ENCODE measurements around the gene STK11. TPM values are rescaled to one million over a fixed set of nuclear protein-coding genes. Genes with fewer than 3 reads are reported as not detected.
A peak's percentile ranks its signal among the peaks of the same experiment; 100 is the strongest.

STK11 gene
- polyA plus RNA-seq = 10 to 100 TPM; 38.8 to 61.4 TPM

GRCh38 chr19:1205114-1206099 lies at the start of gene STK11:
TSS of gene STK11 (plus strand) at chr19:1205778. CDS start at chr19:1206914, 1,136 bp downstream.
- Histone ChIP-seq H3K9me3 (ENCODE audit: control insufficient read depth in 2 of 2, insufficient read depth in 1 of 2, low read depth in 1 of 2, low read length in 1 of 2) (no peaks in the 10 kb centered on the region), H3K27ac (ENCODE audit: low read depth in 2 of 2, low read length in 1 of 2) (peak within 1 kb of the TSS; percentile 82 to 88), H3K27me3 (ENCODE audit: control insufficient read depth in 1 of 2, insufficient read depth in 2 of 2, low read length in 2 of 2) (no peaks in the 10 kb centered on the region), H3K36me3 (ENCODE audit: control insufficient read depth in 2 of 2, insufficient read depth in 2 of 2, low read length in 1 of 2) (peaks cover 0 to 6% of the 10 kb centered on the region in 2 donors), H3K4me3 (ENCODE audit: low read depth in 1 of 2, low read length in 2 of 2) (peak within 1 kb of the TSS; percentile 70 to 97), H3K4me1 (ENCODE audit: control insufficient read depth in 2 of 2, insufficient read depth in 2 of 2, low read length in 1 of 2) (peaks cover 2 to 17% of the 10 kb centered on the region in 2 donors)
- WGBS, 2 donors = 3 to 6% methylated on average over 58 to 114 of the region's 114 CpGs

- Histone ChIP-seq H3K4me3 (ENCODE audit: low read depth in 1 of 2, low read length in 2 of 2) (no peak overlapping the region), H3K9me3 (ENCODE audit: control insufficient read depth in 2 of 2, insufficient read depth in 1 of 2, low read depth in 1 of 2, low read length in 1 of 2) (no peaks in the 10 kb centered on the region), H3K27ac (ENCODE audit: low read depth in 2 of 2, low read length in 1 of 2) (peak overlapping the region in 1 of 2 donors; percentile 97), H3K36me3 (ENCODE audit: control insufficient read depth in 2 of 2, insufficient read depth in 2 of 2, low read length in 1 of 2) (peaks cover 0 to 22% of the 10 kb centered on the region in 2 donors), H3K4me1 (ENCODE audit: control insufficient read depth in 2 of 2, insufficient read depth in 2 of 2, low read length in 1 of 2) (peaks cover 10 to 32% of the 10 kb centered on the region in 2 donors), H3K27me3 (ENCODE audit: control insufficient read depth in 1 of 2, insufficient read depth in 2 of 2, low read length in 2 of 2) (no peaks in the 10 kb centered on the region)
- 69 to 75% methylated on average over 23 to 24 of the region's 24 CpGs for WGBS, 2 donors
Observed at GRCh38 chr19:1156305-1156801, 49.2 kb upstream of the STK11 start.

GRCh38 chr19:1156830-1157615 lies 48.6 kb upstream of the STK11 start:
- peak overlapping the region in 1 of 2 donors; percentile 97 for H3K27ac ChIP-seq (ENCODE audit: low read depth in 2 of 2, low read length in 1 of 2)

GRCh38 chr19:1157931-1158884 lies 47.4 kb upstream of the STK11 start:
- Histone ChIP-seq H3K4me1 (ENCODE audit: control insufficient read depth in 2 of 2, insufficient read depth in 2 of 2, low read length in 1 of 2) (peaks cover 10 to 32% of the 10 kb centered on the region in 2 donors), H3K4me3 (ENCODE audit: low read depth in 1 of 2, low read length in 2 of 2) (no peak overlapping the region), H3K27ac (ENCODE audit: low read depth in 2 of 2, low read length in 1 of 2) (no peak overlapping the region), H3K27me3 (ENCODE audit: control insufficient read depth in 1 of 2, insufficient read depth in 2 of 2, low read length in 2 of 2) (no peaks in the 10 kb centered on the region), H3K9me3 (ENCODE audit: control insufficient read depth in 2 of 2, insufficient read depth in 1 of 2, low read depth in 1 of 2, low read length in 1 of 2) (no peaks in the 10 kb centered on the region), H3K36me3 (ENCODE audit: control insufficient read depth in 2 of 2, insufficient read depth in 2 of 2, low read length in 1 of 2) (peaks cover 0 to 16% of the 10 kb centered on the region in 2 donors)
- WGBS, 2 donors = 92 to 93% methylated on average over 68 to 69 of the region's 69 CpGs

More at GRCh38 chr19:1156830-1157615, 48.6 kb upstream of the STK11 start:
- peaks cover 10 to 32% of the 10 kb centered on the region in 2 donors for H3K4me1 ChIP-seq (ENCODE audit: control insufficient read depth in 2 of 2, insufficient read depth in 2 of 2, low read length in 1 of 2)
- WGBS, 2 donors = 91 to 92% methylated on average over 46 of the region's 46 CpGs
- H3K9me3 ChIP-seq (ENCODE audit: control insufficient read depth in 2 of 2, insufficient read depth in 1 of 2, low read depth in 1 of 2, low read length in 1 of 2) = no peaks in the 10 kb centered on the region
- H3K36me3 ChIP-seq (ENCODE audit: control insufficient read depth in 2 of 2, insufficient read depth in 2 of 2, low read length in 1 of 2) = peaks cover 0 to 20% of the 10 kb centered on the region in 2 donors
- H3K4me3 ChIP-seq (ENCODE audit: low read depth in 1 of 2, low read length in 2 of 2) = no peak overlapping the region
- H3K27me3 ChIP-seq (ENCODE audit: control insufficient read depth in 1 of 2, insufficient read depth in 2 of 2, low read length in 2 of 2) = no peaks in the 10 kb centered on the region

GRCh38 chr19:1158885-1159448 lies 46.6 kb upstream of the STK11 start:
- no peak overlapping the region for H3K27ac ChIP-seq (ENCODE audit: low read depth in 2 of 2, low read length in 1 of 2)
- no peaks in the 10 kb centered on the region for H3K9me3 ChIP-seq (ENCODE audit: control insufficient read depth in 2 of 2, insufficient read depth in 1 of 2, low read depth in 1 of 2, low read length in 1 of 2)
- H3K4me3 ChIP-seq (ENCODE audit: low read depth in 1 of 2, low read length in 2 of 2) = no peak overlapping the region
- no peaks in the 10 kb centered on the region for H3K27me3 ChIP-seq (ENCODE audit: control insufficient read depth in 1 of 2, insufficient read depth in 2 of 2, low read length in 2 of 2)
- peaks cover 10 to 32% of the 10 kb centered on the region in 2 donors for H3K4me1 ChIP-seq (ENCODE audit: control insufficient read depth in 2 of 2, insufficient read depth in 2 of 2, low read length in 1 of 2)
- WGBS, 2 donors = 91 to 92% methylated on average over 32 of the region's 32 CpGs
- peaks cover 0 to 14% of the 10 kb centered on the region in 2 donors for H3K36me3 ChIP-seq (ENCODE audit: control insufficient read depth in 2 of 2, insufficient read depth in 2 of 2, low read length in 1 of 2)

GRCh38 chr19:1159864-1160595 lies 45.5 kb upstream of the STK11 start:
- WGBS, 2 donors = 82 to 87% methylated on average over 28 to 31 of the region's 31 CpGs
- H3K36me3 ChIP-seq (ENCODE audit: control insufficient read depth in 2 of 2, insufficient read depth in 2 of 2, low read length in 1 of 2) = peaks cover 0 to 14% of the 10 kb centered on the region in 2 donors
- no peak overlapping the region for H3K27ac ChIP-seq (ENCODE audit: low read depth in 2 of 2, low read length in 1 of 2)
- no peak overlapping the region for H3K4me3 ChIP-seq (ENCODE audit: low read depth in 1 of 2, low read length in 2 of 2)
- H3K27me3 ChIP-seq (ENCODE audit: control insufficient read depth in 1 of 2, insufficient read depth in 2 of 2, low read length in 2 of 2) = no peaks in the 10 kb centered on the region
- H3K9me3 ChIP-seq (ENCODE audit: control insufficient read depth in 2 of 2, insufficient read depth in 1 of 2, low read depth in 1 of 2, low read length in 1 of 2) = no peaks in the 10 kb centered on the region
- peaks cover 5 to 24% of the 10 kb centered on the region in 2 donors for H3K4me1 ChIP-seq (ENCODE audit: control insufficient read depth in 2 of 2, insufficient read depth in 2 of 2, low read length in 1 of 2)

GRCh38 chr19:1161716-1162115 lies 43.9 kb upstream of the STK11 start:
- Histone ChIP-seq H3K4me3 (ENCODE audit: low read depth in 1 of 2, low read length in 2 of 2) (no peak overlapping the region), H3K4me1 (ENCODE audit: control insufficient read depth in 2 of 2, insufficient read depth in 2 of 2, low read length in 1 of 2) (peaks cover 0 to 12% of the 10 kb centered on the region in 2 donors), H3K36me3 (ENCODE audit: control insufficient read depth in 2 of 2, insufficient read depth in 2 of 2, low read length in 1 of 2) (peaks cover 0 to 18% of the 10 kb centered on the region in 2 donors), H3K27me3 (ENCODE audit: control insufficient read depth in 1 of 2, insufficient read depth in 2 of 2, low read length in 2 of 2) (no peaks in the 10 kb centered on the region), H3K9me3 (ENCODE audit: control insufficient read depth in 2 of 2, insufficient read depth in 1 of 2, low read depth in 1 of 2, low read length in 1 of 2) (no peaks in the 10 kb centered on the region), H3K27ac (ENCODE audit: low read depth in 2 of 2, low read length in 1 of 2) (peak overlapping the region; percentile 51 to 76)
- 37 to 44% methylated on average over 14 to 16 of the region's 18 CpGs for WGBS, 2 donors

Data from esophagus (tissue), 2 donors.